HS-27A (cell line): ENCODE data around the gene INSIG2.

Experiments
- DNase-seq: peaks from one replicate; pipeline ENCODE4 v3.0.0-alpha.2; 2012; ENCODE audit warnings: low read depth, missing footprints

INSIG2 gene

GRCh38 chr2:118131771-118132170 is 43.5 kb downstream of the INSIG2 start:
- no peak for DNase-seq

DNA sequence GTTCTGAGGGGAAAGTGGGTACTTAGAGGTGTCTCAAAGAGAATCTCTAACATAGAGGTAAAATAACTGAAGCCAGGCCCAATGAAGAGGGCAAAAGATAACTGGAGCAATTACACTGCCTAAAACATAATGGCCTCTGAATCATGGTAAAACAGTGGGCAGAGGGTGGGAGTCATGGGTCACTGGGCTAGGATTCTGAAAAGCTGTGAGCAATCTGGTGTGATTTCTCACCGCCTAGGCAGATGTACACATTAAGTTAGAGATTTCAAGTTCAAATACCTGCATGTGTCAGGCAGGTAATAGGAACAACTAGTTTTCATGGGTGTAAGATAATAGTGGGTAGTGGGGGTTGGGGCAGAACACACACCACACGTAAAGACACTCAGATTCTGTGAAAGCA is 45.6 kb downstream of the INSIG2 start:
- DNase-seq, result no peak

- no peak for DNase-seq
These were observed 46.4 kb downstream of the INSIG2 start for GRCh38 chr2:118134650-118135049.

DNA sequence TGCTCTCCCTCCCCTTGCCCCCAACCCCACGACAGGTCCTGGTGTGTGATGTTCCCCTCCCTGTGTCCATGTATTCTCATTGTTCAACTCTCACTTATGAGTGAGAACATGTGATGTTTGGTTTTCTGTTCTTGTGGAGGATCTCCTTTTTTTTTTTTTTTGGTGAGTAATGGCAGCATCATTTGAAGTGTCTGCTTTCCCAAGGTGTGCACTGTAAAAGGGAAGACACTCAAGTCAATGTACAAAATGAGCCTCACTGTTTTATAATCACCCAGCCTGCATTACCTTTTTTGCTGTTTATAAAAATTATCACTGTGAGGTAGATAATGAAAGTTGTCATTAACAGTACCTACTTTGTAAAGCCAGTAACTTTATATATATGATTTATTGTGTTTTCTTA is 56.9 kb downstream of the INSIG2 start:
- DNase-seq, result no peak

DNA sequence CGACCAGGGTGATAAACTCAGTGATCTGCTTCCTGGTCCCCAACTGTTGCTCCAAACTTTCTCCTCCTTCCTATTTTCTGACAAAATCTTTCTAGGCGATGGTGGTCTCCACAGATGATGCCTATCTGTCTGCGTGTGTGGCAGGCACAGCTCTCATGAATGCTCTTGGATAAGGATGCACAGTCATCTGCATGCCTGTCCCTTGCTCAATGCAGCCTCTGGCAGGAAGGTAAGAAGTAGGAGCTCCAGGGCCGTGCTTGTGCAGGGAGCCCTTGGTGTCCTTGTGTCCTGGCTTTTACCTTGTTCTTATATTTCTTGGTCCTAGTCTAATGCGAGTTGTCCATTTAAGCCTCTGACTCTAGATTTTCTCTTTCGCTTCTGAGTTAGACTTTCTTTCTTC is 57.5 kb downstream of the INSIG2 start:
- no peak for DNase-seq

DNA sequence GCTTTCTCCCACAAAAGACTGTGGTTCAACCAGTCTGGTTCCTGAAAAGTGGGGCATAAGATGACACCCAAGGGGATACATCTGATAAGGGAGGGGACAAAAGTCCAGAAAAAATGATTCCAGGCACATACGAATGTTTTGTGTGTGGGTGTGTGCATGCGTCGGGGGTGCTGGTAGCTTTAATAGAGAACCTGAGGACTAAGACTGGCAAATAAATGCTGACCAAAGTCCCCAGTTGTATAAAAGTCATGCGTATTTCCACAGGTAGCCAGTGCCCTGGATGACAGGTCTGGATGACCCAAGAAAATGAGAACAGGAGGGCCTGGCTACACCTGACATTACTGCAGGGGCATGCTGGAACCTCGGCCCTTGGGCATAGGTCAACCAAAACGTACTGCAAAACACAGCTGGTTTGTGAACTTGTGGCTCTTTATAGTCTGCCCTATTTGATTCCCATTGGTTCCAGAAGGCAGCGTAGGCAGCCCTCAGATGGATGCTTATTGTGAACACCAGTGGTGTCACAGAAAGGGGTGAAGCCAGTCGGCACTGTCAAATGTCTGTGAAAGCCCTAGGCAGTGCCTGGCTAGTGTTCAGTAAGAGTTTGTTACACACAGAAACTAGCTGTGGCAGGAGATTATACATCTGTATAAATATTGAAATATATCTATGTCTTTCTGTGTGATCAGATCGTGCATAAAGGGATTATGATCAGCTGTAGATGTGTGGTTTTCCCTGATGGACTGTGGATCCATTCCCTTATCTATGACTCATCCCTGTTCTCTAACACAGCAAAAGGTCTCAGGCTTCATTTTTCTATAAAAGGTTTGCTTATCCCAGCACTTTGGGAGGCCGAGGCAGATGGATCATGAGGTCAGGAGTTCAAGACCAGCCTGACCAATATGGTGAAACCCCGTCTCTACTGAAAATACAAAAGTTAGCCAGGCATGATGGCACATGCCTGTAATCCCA is 58.3 kb downstream of the INSIG2 start:
- DNase-seq, result peak; percentile 24

GRCh38 chr2:118148133-118148532 is 59.9 kb downstream of the INSIG2 start:
- no peak for DNase-seq

- DNase-seq, result no peak
These were observed 60.5 kb downstream of the INSIG2 start for GRCh38 chr2:118148809-118149208.

DNA sequence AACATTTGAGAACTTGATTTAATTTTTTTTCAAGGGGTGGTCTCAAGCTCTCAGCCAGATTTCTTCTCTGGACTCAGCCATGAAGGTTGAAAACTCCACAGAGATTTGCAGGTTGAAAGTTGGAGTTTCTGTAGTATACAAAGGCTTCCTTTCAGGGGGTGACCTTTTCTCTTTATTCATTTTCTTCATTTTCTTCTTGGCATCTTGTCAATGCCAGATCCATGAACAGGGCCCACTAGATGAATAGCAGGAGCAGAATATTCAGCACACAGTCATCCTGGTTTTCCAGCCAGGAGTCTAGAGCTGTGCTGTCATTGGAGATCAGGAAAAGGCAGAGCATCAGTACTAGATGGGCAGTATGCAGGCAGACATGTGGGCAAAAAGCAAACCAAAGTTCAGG is 62.0 kb downstream of the INSIG2 start:
- no peak for DNase-seq

DNA sequence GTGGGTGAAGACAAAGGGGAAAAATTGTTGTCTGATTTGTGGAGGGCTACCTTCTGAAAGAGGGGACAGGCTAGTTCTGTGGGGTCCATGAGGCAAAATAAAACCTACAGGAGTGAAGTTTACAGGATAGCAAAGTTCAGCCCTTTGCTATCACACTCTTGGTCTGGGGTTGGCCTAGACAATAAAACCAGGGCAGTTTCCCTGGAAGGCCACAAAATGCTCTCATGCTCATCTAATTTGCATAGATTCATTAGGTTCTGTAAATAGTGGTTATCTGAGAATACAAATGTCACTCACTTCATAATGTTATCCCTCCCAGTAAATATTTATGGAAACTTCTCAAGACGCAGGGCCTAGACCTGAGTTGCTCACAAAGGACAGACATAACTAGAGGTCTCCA is 63.6 kb downstream of the INSIG2 start:
- DNase-seq, result no peak

DNA sequence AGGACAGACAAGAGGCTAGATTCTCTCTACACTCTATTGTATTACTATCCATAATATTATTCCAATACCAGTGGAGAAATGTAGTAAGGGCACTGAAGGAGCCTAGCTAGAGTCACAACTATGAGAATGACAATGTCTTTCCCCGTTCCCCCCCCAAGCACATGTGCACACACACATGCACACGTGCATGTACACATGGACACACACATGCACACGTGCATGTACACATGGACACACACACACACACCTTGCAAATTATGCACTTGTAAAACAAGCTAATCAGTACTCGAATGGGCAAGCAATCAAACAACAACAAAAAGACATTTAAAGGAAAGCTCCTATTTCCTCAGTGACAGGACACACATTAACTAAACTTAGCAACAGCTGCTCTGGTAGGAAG is 65.2 kb downstream of the INSIG2 start:
- no peak for DNase-seq

DNA sequence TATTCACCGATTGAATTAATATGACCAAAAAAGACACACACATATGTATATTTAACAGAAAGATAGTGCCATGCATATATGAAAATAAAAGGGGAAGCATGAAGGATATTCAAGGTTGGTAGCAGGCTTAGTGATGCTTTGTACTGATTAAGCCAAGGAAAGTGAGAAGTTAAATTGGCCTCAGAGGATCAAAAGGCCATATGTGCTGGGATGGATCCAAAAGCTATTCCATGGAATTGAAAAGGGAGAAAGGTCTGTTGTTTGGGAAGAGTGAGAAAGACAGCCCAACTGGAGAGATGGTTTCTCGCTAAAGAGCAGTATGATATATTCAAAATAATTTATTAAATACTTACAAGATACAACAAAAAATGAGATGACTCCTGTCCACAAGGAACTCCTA is 65.9 kb downstream of the INSIG2 start:
- DNase-seq, result no peak
